ENCODE results near the gene SMLR1. TPM values are rescaled to one million over a fixed set of nuclear protein-coding genes. Genes with fewer than 3 reads are reported as not detected.

Gene SMLR1
- total RNA-seq, 1 donor from 2014 or later: not detected

DNA sequence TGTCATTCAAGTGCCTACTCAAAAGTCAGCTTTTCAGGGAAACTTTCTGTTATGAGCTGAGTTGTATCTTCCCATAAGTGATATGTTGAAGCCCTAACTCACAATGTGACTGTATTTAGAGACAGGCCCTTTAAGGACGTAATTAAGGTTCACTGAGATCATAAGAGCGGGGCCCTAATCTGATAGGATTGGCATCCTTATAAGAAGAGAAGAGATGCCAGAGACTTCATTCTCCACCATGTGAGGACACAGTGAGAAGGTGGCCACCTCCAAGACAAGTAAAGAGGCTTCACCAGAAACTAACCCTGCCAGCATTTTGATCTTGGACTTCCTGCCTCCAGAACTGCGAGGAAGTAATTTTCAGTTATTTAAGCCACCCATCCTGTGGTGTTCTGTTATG lies 12.7 kb upstream of the SMLR1 start:
- no peaks in the 10 kb centered on the region for H3K27me3 Mint-ChIP-seq (ENCODE audit: unreplicated experiment)
- H3K36me3 Mint-ChIP-seq (ENCODE audit: unreplicated experiment): peaks cover 7% of the 10 kb centered on the region
- no peak overlapping the region for H3K27ac Mint-ChIP-seq (ENCODE audit: unreplicated experiment)
- H3K4me3 Mint-ChIP-seq (ENCODE audit: unreplicated experiment): no peak overlapping the region
- peaks cover 19% of the 10 kb centered on the region for H3K9me3 Mint-ChIP-seq (ENCODE audit: unreplicated experiment)
- no peak for TF ChIP-seq CTCF (IDR thresholded peaks at IDR 0.05)
- no peak for DNase-seq (ENCODE audit: extremely low spot score, unreplicated experiment)
- H3K4me1 Mint-ChIP-seq (ENCODE audit: unreplicated experiment): peaks cover 11% of the 10 kb centered on the region

GRCh38 chr6:130815200-130816071 lies 11.8 kb upstream of the SMLR1 start:
- H3K9me3 Mint-ChIP-seq (ENCODE audit: unreplicated experiment): peaks cover 28% of the 10 kb centered on the region
- TF ChIP-seq CTCF (IDR thresholded peaks at IDR 0.05): no peak
- H3K27me3 Mint-ChIP-seq (ENCODE audit: unreplicated experiment): no peaks in the 10 kb centered on the region
- H3K4me1 Mint-ChIP-seq (ENCODE audit: unreplicated experiment): peaks cover 2% of the 10 kb centered on the region
- H3K36me3 Mint-ChIP-seq (ENCODE audit: unreplicated experiment): peaks cover 7% of the 10 kb centered on the region
- DNase-seq (ENCODE audit: extremely low spot score, unreplicated experiment): no peak
- no peak overlapping the region for H3K4me3 Mint-ChIP-seq (ENCODE audit: unreplicated experiment)
- H3K27ac Mint-ChIP-seq (ENCODE audit: unreplicated experiment): no peak overlapping the region

DNA sequence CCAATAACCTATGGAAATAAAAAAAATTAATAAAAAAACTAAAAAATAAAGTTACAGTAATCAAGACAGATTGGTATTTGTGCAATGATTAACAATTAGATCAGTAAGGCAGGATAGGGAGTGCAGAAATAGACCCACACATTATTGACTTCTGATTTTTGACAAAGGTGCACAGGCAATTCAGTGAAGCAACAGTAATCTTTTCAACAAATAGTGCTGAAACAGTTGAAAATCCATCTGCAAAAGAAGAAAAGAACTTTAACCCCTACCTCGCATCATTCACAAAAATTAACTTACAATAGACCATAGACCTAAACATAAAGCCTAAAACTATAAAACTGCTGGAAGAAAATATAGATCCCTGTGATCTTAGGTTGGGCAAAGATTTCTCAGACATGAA lies 4.5 kb upstream of the SMLR1 start:
- H3K27me3 Mint-ChIP-seq (ENCODE audit: unreplicated experiment): peaks cover 2% of the 10 kb centered on the region
- no peak for TF ChIP-seq CTCF (IDR thresholded peaks at IDR 0.05)
- DNase-seq (ENCODE audit: extremely low spot score, unreplicated experiment): no peak
- H3K4me1 Mint-ChIP-seq (ENCODE audit: unreplicated experiment): no peaks in the 10 kb centered on the region
- H3K27ac Mint-ChIP-seq (ENCODE audit: unreplicated experiment): no peak overlapping the region
- peaks cover 30% of the 10 kb centered on the region for H3K9me3 Mint-ChIP-seq (ENCODE audit: unreplicated experiment)
- H3K36me3 Mint-ChIP-seq (ENCODE audit: unreplicated experiment): peaks cover 1% of the 10 kb centered on the region
- no peak overlapping the region for H3K4me3 Mint-ChIP-seq (ENCODE audit: unreplicated experiment)

DNA sequence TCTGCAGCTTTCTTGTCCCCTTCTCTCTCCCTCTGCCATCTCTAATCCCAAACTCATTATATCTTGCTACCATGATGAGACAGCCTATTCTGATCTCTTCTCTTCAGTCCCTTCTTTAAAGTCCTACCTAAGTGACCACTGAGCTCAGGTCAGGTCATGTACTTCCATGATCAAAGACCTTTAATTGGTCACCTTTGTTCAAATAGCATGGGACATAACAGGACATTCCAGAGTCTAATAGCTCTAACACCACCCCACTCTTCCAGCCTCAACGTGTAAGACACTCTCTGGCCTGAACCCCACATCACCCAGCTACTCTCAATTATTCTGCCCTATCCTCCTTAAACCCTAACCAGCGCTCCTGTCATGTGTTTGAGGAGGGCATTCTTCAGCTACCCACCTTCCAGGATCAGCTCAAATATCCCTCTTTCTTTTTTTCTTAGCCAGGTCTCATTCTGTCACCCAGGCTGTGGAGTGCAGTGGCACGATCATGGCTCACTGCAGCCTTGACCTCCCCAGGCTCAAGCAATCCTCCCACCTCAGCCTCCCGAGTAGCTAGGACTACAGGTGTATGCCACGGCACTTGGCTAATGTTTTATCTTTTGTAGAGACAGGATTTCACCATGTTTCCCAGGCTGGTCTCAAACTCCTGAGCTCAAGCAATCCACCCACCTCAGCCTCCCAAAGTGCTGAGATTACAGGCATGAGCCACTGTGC lies 2.1 kb upstream of the SMLR1 start:
- peaks cover 2% of the 10 kb centered on the region for H3K27me3 Mint-ChIP-seq (ENCODE audit: unreplicated experiment)

More for the DNA sequence above, 2.1 kb upstream of the SMLR1 start:
- no peak overlapping the region for H3K4me3 Mint-ChIP-seq (ENCODE audit: unreplicated experiment)
- H3K9me3 Mint-ChIP-seq (ENCODE audit: unreplicated experiment): peaks cover 12% of the 10 kb centered on the region
- no peak for DNase-seq (ENCODE audit: extremely low spot score, unreplicated experiment)
- H3K4me1 Mint-ChIP-seq (ENCODE audit: unreplicated experiment): no peaks in the 10 kb centered on the region
- no peaks in the 10 kb centered on the region for H3K36me3 Mint-ChIP-seq (ENCODE audit: unreplicated experiment)
- H3K27ac Mint-ChIP-seq (ENCODE audit: unreplicated experiment): no peak overlapping the region
- TF ChIP-seq CTCF (IDR thresholded peaks at IDR 0.05): no peak

Data from osteocyte (in vitro differentiated cells).